NCI-H2081 (cell line): ENCODE results near the gene CDC5L.

Experiments used
- DNase-seq, 2 experiments: peaks; one replicate each; lab custom pipeline; 2025; lab: John Stamatoyannopoulos, UW

Gene CDC5L

DNA sequence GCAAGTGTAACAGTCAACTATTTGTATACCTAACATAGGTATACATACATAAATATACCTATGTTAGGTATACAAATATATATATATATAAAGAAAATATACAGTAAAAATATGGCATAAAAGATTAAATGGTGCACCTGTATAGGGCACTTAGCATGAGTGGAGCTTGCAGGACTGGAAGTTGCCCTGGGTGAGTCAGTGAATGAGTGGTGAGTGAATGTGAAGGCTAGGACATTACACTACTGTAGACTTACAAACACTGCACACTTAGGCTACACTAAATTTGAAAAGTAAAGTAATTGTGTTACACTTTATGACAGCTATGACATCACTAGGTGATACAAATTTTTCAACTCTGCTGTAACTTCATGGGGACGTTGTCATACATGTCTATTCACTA, 65.6 kb downstream of the CDC5L start:
- no peak for DNase-seq

DNA sequence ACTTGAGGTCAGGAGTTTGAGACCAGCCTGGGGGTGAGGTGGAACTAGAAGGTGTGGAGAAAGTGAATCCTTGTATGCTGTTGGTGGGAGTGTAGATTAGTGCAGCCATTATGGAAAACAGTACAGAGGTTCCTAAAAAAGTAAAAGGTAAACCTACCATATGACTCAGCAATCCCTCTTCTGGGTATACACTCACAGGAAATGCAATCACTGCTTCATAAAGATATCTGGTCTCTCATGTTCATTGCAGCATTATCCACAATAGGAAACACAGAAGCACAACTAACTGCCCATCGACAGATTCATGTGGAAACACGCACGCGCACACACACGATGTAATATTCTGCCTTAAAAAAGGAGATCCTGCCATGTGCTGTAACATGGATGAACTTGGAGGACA, 66.7 kb downstream of the CDC5L start:
- no peak for DNase-seq

GRCh38 chr6:44456070-44456965, 68.8 kb downstream of the CDC5L start:
- peak; percentile 7 to 45 for DNase-seq

GRCh38 chr6:44456966-44457292, 69.4 kb downstream of the CDC5L start:
- no peak for DNase-seq

- DNase-seq: no peak
Observed at GRCh38 chr6:44457596-44457995, 70.1 kb downstream of the CDC5L start.

DNA sequence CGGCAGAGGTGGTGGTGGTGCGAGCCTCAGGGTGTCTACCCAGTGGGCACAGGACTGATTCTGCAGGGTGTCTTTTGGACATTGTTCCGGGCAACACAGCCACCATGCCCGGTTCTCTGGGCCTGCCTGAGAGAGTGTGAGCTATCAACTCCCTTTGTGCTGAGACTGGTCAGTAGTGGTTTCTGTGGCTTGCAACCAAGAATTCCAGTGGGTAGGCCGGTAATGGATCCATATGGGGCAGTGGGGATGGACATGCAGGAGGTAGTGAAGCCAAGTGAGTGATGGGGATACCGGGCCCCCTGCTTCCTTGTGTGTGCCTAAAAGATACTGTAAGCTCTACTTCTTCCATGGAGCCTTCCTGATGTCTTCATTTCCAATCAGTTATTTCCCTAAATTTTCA, 71.0 kb downstream of the CDC5L start:
- no peak for DNase-seq

DNA sequence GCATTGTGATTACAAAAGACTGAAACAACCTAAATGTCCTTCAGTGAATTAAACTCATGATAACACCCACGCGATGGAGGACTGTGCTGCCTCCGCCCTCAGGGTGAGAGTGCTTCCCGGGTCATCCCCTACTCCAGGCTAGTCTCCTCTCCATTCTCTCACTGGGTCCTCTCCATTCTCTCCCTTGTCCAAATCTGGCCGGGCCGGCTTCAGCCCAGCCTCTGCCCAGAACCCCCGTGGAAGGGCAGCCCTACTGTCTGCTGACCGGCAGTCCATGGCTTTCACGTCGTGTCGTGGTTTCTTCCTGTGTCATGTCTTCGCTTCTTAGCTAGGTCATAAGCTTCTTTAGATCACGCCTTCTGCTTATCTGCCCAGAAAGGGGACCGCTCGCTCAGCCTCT, 74.8 kb downstream of the CDC5L start:
- no peak for DNase-seq

GRCh38 chr6:44462797-44463727, 75.6 kb downstream of the CDC5L start:
- DNase-seq: no peak

DNA sequence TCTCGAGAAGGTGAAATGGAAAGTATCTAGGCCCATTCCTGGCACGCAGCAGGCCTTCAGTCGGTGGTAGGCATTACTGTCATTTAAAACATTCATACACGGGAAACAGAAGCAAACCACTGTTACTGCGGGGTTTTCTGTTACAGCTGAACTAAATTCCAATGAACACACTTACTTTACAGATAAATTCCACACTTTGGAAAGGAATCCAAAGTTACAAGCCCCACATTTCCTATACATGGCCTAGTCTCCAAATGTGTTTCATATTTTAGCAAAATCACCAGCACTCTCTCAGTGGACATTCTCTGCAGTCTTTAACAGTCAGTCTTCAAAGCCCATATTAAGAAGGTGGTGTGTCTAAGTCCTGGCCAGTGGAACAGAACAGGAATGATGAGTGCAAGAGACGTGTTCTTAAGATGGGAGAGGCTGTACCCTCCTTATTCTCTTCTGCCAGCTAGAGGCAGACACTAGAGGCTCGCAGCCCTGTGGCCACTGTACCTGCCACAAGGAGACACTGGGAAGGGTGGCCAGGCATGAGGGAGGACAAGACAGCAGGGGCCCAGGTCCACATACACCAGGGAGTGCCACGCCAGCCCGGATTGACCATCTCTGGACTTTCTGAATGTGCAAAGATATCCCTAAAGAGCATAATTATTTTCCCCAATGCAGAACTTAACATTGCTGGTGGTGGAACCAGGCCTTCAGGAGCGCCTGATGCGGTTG, 76.4 kb downstream of the CDC5L start:
- DNase-seq: no peak

DNA sequence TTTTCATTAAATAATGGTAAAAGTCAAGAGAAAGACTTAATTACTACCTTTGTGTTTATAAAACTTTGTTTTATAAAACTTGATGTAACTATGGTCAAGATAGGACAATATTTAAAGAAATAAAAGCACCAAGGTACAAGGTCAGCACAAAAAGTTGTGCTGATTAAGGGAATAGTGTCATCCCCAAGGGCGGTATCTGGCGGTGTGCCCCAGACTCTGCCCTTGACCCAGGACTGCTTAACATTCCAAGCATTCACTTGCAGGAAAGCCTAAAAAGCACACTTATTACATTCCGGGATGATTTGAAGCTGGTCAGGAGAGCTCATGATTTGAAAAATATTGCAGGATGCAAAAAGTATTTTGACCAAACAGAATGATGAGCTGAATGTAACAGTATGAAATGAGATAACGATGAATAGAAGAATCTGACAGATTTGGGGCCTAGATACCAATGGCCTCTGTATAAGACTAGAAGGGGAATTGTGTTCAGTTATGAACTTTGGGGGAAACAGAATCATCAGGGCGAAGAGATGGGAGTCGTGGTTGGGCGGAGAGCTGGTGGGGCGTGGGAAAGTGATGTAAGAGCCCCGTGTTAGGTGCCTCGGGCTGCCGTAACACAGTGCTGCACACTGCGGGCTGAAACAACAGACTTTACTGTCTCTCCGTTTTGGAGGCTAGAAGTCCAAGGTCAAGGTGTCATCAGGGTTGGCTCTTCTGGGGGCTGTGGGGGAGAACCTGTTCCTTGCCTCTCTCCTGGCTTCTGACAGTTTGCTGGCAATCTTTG, 77.2 kb downstream of the CDC5L start:
- DNase-seq: no peak

GRCh38 chr6:44466955-44467354, 79.4 kb downstream of the CDC5L start:
- DNase-seq: no peak

GRCh38 chr6:44468835-44469234, 81.3 kb downstream of the CDC5L start:
- no peak for DNase-seq

DNA sequence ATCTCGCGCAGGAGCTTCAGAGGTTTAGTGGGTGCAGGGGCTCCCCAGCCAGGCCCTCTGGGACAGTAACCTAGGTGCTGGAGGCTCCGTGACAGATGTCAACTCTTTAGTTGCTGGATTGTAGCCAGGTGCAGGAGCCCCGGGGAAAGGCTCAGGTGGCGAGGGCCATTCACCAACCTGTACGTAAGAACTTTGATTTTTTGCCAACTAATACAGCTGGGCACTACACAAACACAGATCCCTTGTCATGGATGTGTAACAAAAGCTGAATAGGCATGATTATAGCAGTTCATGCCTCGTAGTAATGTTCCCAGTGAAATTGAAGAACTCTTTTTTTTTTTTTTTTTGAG, 82.6 kb downstream of the CDC5L start:
- peak; percentile 92 to 97 for DNase-seq

DNA sequence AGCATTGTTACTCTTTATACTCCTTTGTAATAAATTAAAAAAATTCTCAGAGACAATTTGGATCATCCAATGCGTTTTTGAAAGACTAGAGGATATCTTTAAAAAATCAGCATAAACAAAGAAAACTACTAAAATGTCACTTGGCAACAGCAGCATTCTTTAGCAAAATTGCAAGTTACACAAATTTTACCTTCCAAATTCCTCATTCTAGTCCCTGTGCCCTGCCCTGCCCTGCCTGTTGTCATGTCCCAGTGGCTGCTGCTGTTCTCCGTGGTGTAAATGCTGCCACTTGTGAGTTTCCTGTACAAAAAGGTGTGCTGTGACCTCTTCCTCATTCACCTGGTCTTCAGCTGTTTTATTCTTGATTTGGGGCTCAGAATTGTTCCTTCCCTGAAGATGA, 83.2 kb downstream of the CDC5L start:
- no peak for DNase-seq

DNA sequence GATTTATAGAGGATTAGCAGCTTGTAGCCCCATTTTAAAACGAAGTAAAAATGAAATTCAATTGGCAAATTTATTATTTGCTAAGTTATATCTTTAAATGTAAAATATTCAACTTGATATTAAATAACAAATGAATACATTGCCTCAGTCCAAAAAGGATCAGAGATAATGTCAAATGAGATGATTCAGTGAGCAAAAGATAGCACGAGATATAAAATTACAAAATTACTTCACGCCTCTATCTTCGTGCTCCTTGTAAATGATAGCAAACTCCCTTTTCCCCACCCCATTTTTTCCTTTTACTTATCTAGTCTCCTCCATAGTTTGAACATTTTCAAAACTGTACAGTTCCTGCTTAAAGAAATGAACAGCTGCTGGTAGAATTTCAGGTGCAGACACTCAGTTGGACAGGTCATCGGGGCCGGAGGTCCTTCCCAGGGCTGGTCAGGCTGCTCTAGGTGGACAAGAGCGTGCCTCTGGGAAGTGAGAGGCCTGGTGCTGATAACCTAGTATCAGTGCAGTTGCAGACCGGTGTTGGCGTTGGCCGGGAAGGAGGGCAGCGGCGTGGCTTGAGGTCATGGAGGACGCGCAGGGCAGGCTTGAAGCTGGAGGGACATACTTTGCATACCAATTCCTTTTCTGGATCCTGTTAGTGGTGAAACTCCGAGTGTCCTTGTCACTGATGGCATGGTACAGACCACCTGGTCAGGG, 83.9 kb downstream of the CDC5L start:
- no peak for DNase-seq

DNA sequence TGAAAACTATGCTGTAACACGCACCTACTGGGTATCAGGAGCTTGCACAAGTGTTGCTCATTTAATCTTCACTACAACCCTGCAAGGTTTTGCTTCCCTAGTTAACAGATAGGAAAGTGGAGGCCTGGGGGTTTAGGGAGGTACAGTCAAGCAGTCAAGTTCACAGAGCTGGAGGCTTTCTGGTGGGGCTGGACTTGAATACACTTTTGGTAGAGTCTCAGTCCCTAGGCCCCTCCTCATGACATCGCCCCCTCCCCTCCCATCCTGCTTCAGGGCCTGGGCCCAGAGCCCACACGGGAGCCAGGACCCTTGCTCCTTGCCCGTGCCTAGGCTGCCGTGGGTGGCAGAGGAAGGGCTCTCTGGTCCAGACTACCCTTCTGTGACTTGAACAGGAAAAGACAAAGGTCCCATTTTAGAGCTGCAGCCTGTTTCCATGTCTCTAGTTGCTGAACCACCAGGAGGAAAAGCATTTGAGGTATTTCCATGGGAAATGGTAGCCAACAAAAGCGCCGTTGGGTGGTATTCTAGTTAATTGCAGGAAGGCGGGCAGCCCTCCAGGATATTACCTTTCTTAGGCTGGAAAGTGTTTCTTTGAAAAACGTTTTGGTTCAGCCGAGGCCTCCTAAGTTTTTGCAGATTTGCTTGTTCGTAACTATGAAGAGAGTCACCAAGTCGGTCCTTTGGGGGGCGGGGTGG, 84.9 kb downstream of the CDC5L start:
- no peak for DNase-seq

- DNase-seq: no peak
Observed at GRCh38 chr6:44473393-44474189, 86.1 kb downstream of the CDC5L start.

DNA sequence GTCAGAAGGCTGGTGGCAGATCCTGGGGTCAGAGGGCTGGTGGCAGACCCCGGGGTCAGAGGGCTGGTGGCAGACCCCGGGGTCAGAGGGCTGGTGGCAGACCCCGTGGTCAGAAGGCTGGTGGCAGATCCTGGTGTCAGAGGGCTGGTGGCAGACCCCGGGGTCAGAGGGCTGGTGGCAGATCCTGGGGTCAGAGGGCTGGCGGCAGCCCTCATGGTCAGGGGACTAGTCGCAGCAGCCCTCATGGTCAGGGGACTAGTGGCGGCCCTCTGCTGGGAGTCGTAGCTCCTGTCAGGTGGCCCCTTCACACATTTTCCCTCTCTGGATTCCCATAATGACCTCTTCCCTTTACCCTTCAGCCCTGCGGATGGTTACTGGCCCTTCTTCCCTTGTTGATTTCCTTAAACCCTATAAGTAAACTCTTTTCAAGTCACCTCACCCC, 86.7 kb downstream of the CDC5L start:
- DNase-seq: no peak

- DNase-seq: no peak
Observed at GRCh38 chr6:44474643-44475042, 87.1 kb downstream of the CDC5L start.

DNA sequence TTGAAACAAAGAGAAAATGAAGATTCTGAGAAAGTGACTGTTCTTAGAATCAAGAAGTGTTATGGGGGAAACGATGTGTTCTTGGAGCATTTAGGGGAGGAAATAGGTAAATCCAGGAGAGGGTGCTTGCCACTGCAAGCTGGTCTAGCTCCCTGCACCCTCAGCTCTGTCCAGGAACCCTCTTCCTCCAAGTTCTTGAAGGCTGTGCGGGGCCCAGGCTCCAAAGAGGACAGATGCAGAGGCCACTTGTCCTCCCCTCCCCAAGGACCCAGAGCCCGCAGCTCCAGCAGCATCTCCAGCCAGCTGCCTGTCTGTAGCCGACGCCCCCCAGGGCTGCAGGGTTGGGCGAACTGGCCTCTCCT, 87.9 kb downstream of the CDC5L start:
- no peak for DNase-seq
